OCI-LY1 (cell line): ENCODE results near the gene EVPL.
A peak's percentile ranks its signal among the peaks of the same experiment; 100 is the strongest.

Experiments used
- H2AFZ ChIP-seq: fragments of 200-600 bp; sonication (generic), shearing (Covaris generic); 2 replicates; pipeline ENCODE4 v1.6.0; 2014; ENCODE audit warnings: antibody characterized with exemption, mild to moderate bottlenecking, low read length
- H3F3A ChIP-seq: fragments of 200-600 bp; sonication (generic), shearing (Covaris generic); 2 replicates; pipeline ENCODE4 v1.6.0; 2014; ENCODE audit warnings: mild to moderate bottlenecking, antibody characterized with exemption, low read length, moderate library complexity; ENCODE audit not compliant: insufficient read depth
- H3K27ac ChIP-seq: fragments of 200-600 bp; sonication (generic); 2 replicates; pipeline ENCODE4 v1.5.1; 2014; ENCODE audit warnings: low read length, mixed run types, mild to moderate bottlenecking, low read depth; ENCODE audit not compliant: poor library complexity, severe bottlenecking
- H3K27me3 ChIP-seq: fragments of 200-600 bp; sonication (generic); 2 replicates; pipeline ENCODE4 v1.6.0; 2014; ENCODE audit warnings: antibody characterized with exemption, mild to moderate bottlenecking, low read length, moderate library complexity; ENCODE audit not compliant: insufficient read depth
- H3K36me3 ChIP-seq: fragments of 200-600 bp; sonication (generic); 2 replicates; pipeline ENCODE4 v1.6.1; 2014; ENCODE audit warnings: mild to moderate bottlenecking, antibody characterized with exemption, low read length, moderate library complexity, mixed read lengths; ENCODE audit not compliant: insufficient read depth
- H3K4me1 ChIP-seq: fragments of 200-600 bp; sonication (generic); 2 replicates; pipeline ENCODE4 v1.5.1; 2014; ENCODE audit warnings: mild to moderate bottlenecking, low read length, moderate library complexity; ENCODE audit not compliant: insufficient read depth, severe bottlenecking
- H3K4me2 ChIP-seq: fragments of 200-600 bp; sonication (generic), shearing (Covaris generic); 2 replicates; pipeline ENCODE4 v1.6.1; 2014; ENCODE audit warnings: low read length
- H3K4me3 ChIP-seq: fragments of 200-600 bp; sonication (generic); 2 replicates; pipeline ENCODE4 v1.5.1; 2014; ENCODE audit warnings: low read length, low read depth, mild to moderate bottlenecking, mixed read lengths; ENCODE audit not compliant: poor library complexity, severe bottlenecking
- H3K79me2 ChIP-seq: fragments of 200-600 bp; shearing (Covaris generic); 2 replicates; pipeline ENCODE4 v1.6.1; 2016; ENCODE audit warnings: mixed run types, low read length, mixed read lengths; ENCODE audit not compliant: insufficient read depth
- H3K9ac ChIP-seq: fragments of 200-600 bp; sonication (generic), shearing (Covaris generic); 2 replicates; pipeline ENCODE4 v1.6.1; 2014; ENCODE audit warnings: mild to moderate bottlenecking, low read length, mixed read lengths
- H3K9me2 ChIP-seq: fragments of 200-600 bp; sonication (generic), shearing (Covaris generic); 2 replicates; pipeline ENCODE4 v1.6.1; 2014; ENCODE audit warnings: low read depth, mild to moderate bottlenecking, low read length, mixed read lengths
- H3K9me3 ChIP-seq: fragments of 200-600 bp; shearing (Covaris generic); 2 replicates; pipeline ENCODE4 v1.6.1; 2014; ENCODE audit warnings: low read length, mixed read lengths
- H4K20me1 ChIP-seq: fragments of 200-600 bp; sonication (generic), shearing (Covaris generic); 2 replicates; pipeline ENCODE4 v1.6.0; 2016; ENCODE audit warnings: mild to moderate bottlenecking, low read length; ENCODE audit not compliant: insufficient read depth
- EZH2 ChIP-seq: fragments of 200-600 bp; sonication (generic), shearing (Covaris generic); IDR thresholded peaks from 2 replicates; pipeline ENCODE4 v1.8.0; 2017; ENCODE audit warnings: borderline replicate concordance, mixed run types, mild to moderate bottlenecking, antibody characterized with exemption, low read length, moderate library complexity, mixed read lengths
- TF ChIP-seq, protein P1 (sequence below): fragments of 200-600 bp; sonication (generic), shearing (Covaris generic); IDR thresholded peaks from 2 replicates; pipeline ENCODE4 v1.5.1; 2017; ENCODE audit warnings: mild to moderate bottlenecking, antibody characterized with exemption, low read length, moderate library complexity, mixed read lengths

Gene EVPL

DNA sequence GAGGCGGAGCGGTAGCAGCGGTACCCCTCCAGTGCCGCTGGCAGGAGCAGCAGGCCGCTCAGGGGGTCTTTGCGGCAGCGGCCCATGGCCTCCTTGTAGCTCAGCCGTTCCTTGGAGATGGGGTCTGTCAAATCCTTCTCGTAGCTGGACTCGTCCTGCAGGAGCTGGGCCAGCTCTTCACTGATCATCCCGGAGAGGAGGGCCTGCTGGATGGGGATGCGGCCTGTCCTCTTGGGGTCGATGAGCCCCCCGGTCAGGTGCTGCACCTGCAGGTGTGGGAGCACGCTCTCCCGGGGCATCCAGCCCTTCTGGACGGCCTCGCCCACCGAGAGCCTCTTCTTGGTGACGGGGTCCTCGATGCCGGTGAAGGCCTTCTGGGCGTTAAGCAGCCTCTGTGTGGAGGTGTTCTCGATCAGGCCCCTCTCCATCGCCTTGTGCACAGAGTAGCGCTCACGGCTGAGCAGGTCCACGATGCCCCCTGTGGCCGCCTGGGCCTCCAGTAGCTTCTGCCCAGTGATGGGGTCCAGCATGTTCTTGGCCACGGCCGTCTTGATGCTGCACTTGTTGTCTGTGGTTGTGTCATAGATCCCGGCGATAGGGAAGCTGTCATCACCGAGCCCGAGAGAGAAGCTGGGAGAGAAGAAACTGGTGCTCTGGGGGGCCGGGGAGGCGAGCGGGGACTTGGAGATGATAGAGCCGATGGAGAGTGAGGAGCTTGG lies 19.8 kb downstream of the EVPL start:
- no peak for TF ChIP-seq EZH2
- TF ChIP-seq, protein P1, sequence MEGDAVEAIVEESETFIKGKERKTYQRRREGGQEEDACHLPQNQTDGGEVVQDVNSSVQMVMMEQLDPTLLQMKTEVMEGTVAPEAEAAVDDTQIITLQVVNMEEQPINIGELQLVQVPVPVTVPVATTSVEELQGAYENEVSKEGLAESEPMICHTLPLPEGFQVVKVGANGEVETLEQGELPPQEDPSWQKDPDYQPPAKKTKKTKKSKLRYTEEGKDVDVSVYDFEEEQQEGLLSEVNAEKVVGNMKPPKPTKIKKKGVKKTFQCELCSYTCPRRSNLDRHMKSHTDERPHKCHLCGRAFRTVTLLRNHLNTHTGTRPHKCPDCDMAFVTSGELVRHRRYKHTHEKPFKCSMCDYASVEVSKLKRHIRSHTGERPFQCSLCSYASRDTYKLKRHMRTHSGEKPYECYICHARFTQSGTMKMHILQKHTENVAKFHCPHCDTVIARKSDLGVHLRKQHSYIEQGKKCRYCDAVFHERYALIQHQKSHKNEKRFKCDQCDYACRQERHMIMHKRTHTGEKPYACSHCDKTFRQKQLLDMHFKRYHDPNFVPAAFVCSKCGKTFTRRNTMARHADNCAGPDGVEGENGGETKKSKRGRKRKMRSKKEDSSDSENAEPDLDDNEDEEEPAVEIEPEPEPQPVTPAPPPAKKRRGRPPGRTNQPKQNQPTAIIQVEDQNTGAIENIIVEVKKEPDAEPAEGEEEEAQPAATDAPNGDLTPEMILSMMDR, result no peak
- Histone ChIP-seq H3K27me3 (peaks cover 8% of the 10 kb centered on the region; the same call in 1 of the 2 replicates), H3K4me3 (no peak overlapping the region), H3K36me3 (no peaks in the 10 kb centered on the region), H3K9me3 (no peaks in the 10 kb centered on the region), H3K9ac (no peak overlapping the region), H3K4me2 (no peak overlapping the region), H3K9me2 (no peaks in the 10 kb centered on the region), H3K79me2 (no peaks in the 10 kb centered on the region), H4K20me1 (no peaks in the 10 kb centered on the region), H2AFZ (no peak overlapping the region), H3F3A (no peaks in the 10 kb centered on the region), H3K27ac (no peak overlapping the region), H3K4me1 (no peaks in the 10 kb centered on the region)

DNA sequence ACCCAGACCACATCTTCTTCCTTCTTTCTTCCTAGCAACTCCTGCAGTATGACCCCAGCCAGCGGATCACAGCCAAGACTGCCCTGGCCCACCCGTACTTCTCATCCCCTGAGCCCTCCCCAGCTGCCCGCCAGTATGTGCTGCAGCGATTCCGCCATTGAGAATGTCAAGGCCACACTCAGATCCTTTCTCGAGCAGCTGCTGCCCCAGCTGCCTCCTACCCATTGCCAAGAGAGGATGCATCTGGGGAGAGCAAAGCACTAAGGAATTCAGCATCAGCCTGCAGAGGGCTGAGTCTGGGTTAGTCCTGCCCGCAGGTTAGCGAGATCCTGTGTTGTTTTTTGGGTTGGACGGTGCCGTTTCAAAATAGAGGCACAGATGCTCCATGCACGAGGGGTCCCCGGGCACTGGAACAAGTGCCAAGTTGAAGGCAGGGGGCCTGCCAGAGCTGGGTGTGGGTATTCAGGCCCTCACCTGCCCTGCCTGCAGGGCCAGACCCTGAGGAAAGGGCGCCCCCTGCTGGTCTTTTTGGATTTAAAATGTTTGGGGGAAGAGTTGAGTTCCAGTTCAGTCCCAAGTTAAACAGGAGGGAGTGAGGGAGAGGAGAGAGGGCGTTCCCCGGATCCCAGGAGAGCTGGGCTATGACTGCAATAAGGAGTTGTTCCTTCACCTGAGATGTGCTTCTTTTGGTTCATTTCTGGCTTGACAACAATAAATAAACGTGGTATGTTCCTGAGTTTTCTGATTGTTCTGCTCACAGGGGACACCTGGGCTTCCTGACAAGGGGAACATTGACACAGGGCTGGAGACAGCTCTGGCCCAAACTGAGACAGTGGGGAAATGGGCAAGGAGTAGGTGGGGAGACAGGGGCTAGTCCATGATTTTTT lies 21.6 kb downstream of the EVPL start:
- H4K20me1 ChIP-seq, result no peaks in the 10 kb centered on the region
- H3K79me2 ChIP-seq, result no peaks in the 10 kb centered on the region
- H3K36me3 ChIP-seq, result no peaks in the 10 kb centered on the region
- no peak for TF ChIP-seq EZH2
- TF ChIP-seq, protein P1, result peak; percentile 88
- H2AFZ ChIP-seq, result no peak overlapping the region
- H3K27me3 ChIP-seq, result peaks cover 7% of the 10 kb centered on the region; the same call in 1 of the 2 replicates
- no peaks in the 10 kb centered on the region for H3F3A ChIP-seq
- no peak overlapping the region for H3K9ac ChIP-seq
- H3K27ac ChIP-seq, result no peak overlapping the region
- H3K4me3 ChIP-seq, result no peak overlapping the region
- no peak overlapping the region for H3K4me2 ChIP-seq
- H3K9me2 ChIP-seq, result no peaks in the 10 kb centered on the region
- no peaks in the 10 kb centered on the region for H3K4me1 ChIP-seq
- H3K9me3 ChIP-seq, result no peaks in the 10 kb centered on the region

DNA sequence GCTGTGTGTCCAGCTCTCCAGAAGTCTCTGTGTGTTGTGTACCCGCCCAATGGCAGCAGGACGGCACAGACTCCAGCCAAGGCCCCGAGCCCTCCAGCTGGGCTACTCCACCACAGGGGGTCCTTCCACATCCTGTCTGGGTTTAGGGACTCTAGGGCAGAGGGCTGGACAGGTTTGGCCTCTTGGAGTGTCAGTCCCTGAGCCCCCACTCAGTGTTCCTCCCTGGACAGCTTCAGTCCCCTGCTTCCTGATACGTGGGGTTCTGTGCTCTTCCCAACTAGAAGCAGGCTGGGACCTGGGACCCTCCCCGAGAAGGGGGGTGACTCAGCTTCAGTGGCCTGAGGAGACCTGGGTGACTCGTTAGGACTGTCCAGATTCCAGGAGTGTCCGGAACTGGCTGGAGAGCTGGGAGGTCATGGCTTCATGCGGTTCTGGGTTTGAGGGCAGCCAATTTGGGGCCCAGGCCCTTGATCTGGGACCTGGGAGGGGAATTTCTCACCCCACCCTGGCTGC lies 22.3 kb downstream of the EVPL start:
- H3K4me2 ChIP-seq, result no peak overlapping the region
- H3K27me3 ChIP-seq, result 0 out of 2 replicates have a peak, but pooled peaks cover under 1% of the 10 kb centered on the region
- no peak overlapping the region for H2AFZ ChIP-seq
- TF ChIP-seq, protein P1, result no peak
- no peak for TF ChIP-seq EZH2
- H3K4me1 ChIP-seq, result peaks cover 4% of the 10 kb centered on the region
- H4K20me1 ChIP-seq, result no peaks in the 10 kb centered on the region
- H3K4me3 ChIP-seq, result no peak overlapping the region
- H3K9me3 ChIP-seq, result no peaks in the 10 kb centered on the region
- no peaks in the 10 kb centered on the region for H3K9me2 ChIP-seq
- no peak overlapping the region for H3K27ac ChIP-seq
- H3K79me2 ChIP-seq, result no peaks in the 10 kb centered on the region
- H3K9ac ChIP-seq, result no peak overlapping the region
- H3F3A ChIP-seq, result no peaks in the 10 kb centered on the region
- H3K36me3 ChIP-seq, result no peaks in the 10 kb centered on the region
